ENCODE measurements around the gene SULT1A2.
"Not testable (repeated sequence)": the region's sequence is repeated elsewhere in the genome, so short reads cannot be mapped to it uniquely, and the experiment has no call there.

GRCh38 chr16:28615486-28616223, 18.8 kb upstream of the SULT1A2 start:
- TF ChIP-seq CTCF (conservative IDR thresholded peaks at IDR 0.05; ENCODE audit: low read depth, low read length) (peak; percentile 57), RAD21 (IDR thresholded peaks at IDR 0.05; ENCODE audit: low read length) (peak; percentile 70), SMC3 (IDR thresholded peaks at IDR 0.05; ENCODE audit: low read depth, low read length) (peak; percentile 58)
- not testable (repeated sequence) for TF ChIP-seq POLR2A (IDR thresholded peaks at IDR 0.05; ENCODE audit: low read depth, low read length); BHLHE40 (IDR thresholded peaks at IDR 0.05; ENCODE audit: low read depth, low read length); CEBPB (IDR thresholded peaks at IDR 0.05; ENCODE audit: low read depth, low read length); MAZ (IDR thresholded peaks at IDR 0.05; ENCODE audit: borderline replicate concordance, low read depth, low read length); RFX5 (IDR thresholded peaks at IDR 0.05; ENCODE audit: low read depth, low read length); FOS (IDR thresholded peaks at IDR 0.05; ENCODE audit: low read depth, low read length); USF2 (IDR thresholded peaks at IDR 0.05; ENCODE audit: low read depth, low read length); NFE2L2 (IDR thresholded peaks at IDR 0.05; ENCODE audit: low read depth, low read length); CHD1 (IDR thresholded peaks at IDR 0.05; ENCODE audit: low read depth, low read length)

All from IMR-90 (cell line).